GM13977 (cell line): ENCODE measurements around the gene CHCHD1.
"Not testable (repeated sequence)": the region's sequence is repeated elsewhere in the genome, so short reads cannot be mapped to it uniquely, and the experiment has no call there.

Source experiments
- DNase-seq: peaks from one replicate; pipeline ENCODE4 v3.0.0; 2012; ENCODE audit warnings: low spot score
- CTCF ChIP-seq: IDR thresholded peaks from 2 replicates; pipeline ENCODE4 v1.5.1; 2012; ENCODE audit warnings: mild to moderate bottlenecking, control low read depth; ENCODE audit not compliant: insufficient read depth; ENCODE audit errors: extremely low read depth, missing control alignments
- in situ Hi-C: fragments of 300-500 bp; cut with MboI; formaldehyde crosslinking; loops from one replicate; pipeline ENCODE4 v1.12.0; 2022; ENCODE audit warnings: low sequenced_read_pairs, low pct_unique_long_range_greater_than_20kb, mixed read lengths, inconsistent platforms; ENCODE audit not compliant: unreplicated experiment

Gene CHCHD1

GRCh38 chr10:73790886-73791625, 9.2 kb downstream of the CHCHD1 start:
- no peak for TF ChIP-seq CTCF
- in situ Hi-C loops: no loop called here
- no peak for DNase-seq

GRCh38 chr10:73791871-73792400, 10.1 kb downstream of the CHCHD1 start:
- in situ Hi-C loops: no loop called here
- TF ChIP-seq CTCF: no peak
- no peak for DNase-seq

- in situ Hi-C loops: no loop called here
- DNase-seq: no peak
- no peak for TF ChIP-seq CTCF
These were observed 11.6 kb downstream of the CHCHD1 start for GRCh38 chr10:73793456-73793855.

GRCh38 chr10:73795491-73795890, 13.6 kb downstream of the CHCHD1 start:
- DNase-seq, in situ Hi-C loops: not testable (repeated sequence)

GRCh38 chr10:73796035-73796434, 14.2 kb downstream of the CHCHD1 start:
- in situ Hi-C loops, DNase-seq: not testable (repeated sequence)

- no peak for DNase-seq
- no peak for TF ChIP-seq CTCF
These were observed 14.9 kb downstream of the CHCHD1 start for GRCh38 chr10:73796766-73797165.

GRCh38 chr10:73797324-73798025, 15.6 kb downstream of the CHCHD1 start:
- in situ Hi-C loops: no loop called here
- DNase-seq: no peak

More at GRCh38 chr10:73796766-73797165, 14.9 kb downstream of the CHCHD1 start:
- in situ Hi-C loops: no loop called here

More at GRCh38 chr10:73797324-73798025, 15.6 kb downstream of the CHCHD1 start:
- no peak for TF ChIP-seq CTCF
